Progenitor cell of endocrine pancreas (in vitro differentiated cells): Measurements from ENCODE around the gene PRKD1. TPM values are rescaled to one million over a fixed set of nuclear protein-coding genes. Genes with fewer than 3 reads are reported as not detected.

Experiments
- DNase-seq: peaks from one replicate; pipeline ENCODE4 v3.0.0; 2021; ENCODE audit warnings: low spot score; ENCODE audit not compliant: unreplicated experiment
- H3K27ac Mint-ChIP-seq: 2 replicates; pipeline ENCODE4 v1.8.0; 2021; ENCODE audit warnings: mild to moderate bottlenecking, moderate library complexity, mixed read lengths
- H3K27me3 Mint-ChIP-seq: 2 replicates; pipeline ENCODE4 v1.8.0; 2021; ENCODE audit warnings: mixed read lengths
- H3K36me3 Mint-ChIP-seq: 2 replicates; pipeline ENCODE4 v1.8.0; 2022; ENCODE audit warnings: mixed read lengths; ENCODE audit not compliant: insufficient read depth
- H3K4me1 Mint-ChIP-seq: 2 replicates; pipeline ENCODE4 v1.8.0; 2021; ENCODE audit warnings: low read depth, mixed read lengths
- H3K4me3 Mint-ChIP-seq: 2 replicates; pipeline ENCODE4 v1.8.0; 2021; ENCODE audit warnings: low read depth, mild to moderate bottlenecking, moderate library complexity, mixed read lengths
- H3K9me3 Mint-ChIP-seq: 2 replicates; pipeline ENCODE4 v1.8.0; 2021; ENCODE audit warnings: low read depth, mixed read lengths
- CTCF ChIP-seq: fragments of 200-600 bp; sonication (generic); IDR thresholded peaks from one replicate; pipeline ENCODE4 v1.5.0; 2021; ENCODE audit warnings: antibody characterized with exemption, mild to moderate bottlenecking; ENCODE audit not compliant: unreplicated experiment
- total RNA-seq: library from RNA; stranded (reverse); gene quantifications from 2 replicates; pipeline ENCODE4 v1.2.1, GENCODE V29; 2021

The PRKD1 gene
- total RNA-seq, 1 donor from 2014 or later, result 23.6 TPM

- H3K27me3 Mint-ChIP-seq, result no peaks in the 10 kb centered on the region
- TF ChIP-seq CTCF, result no peak
- no peaks in the 10 kb centered on the region for H3K9me3 Mint-ChIP-seq
- H3K27ac Mint-ChIP-seq, result no peak overlapping the region
- no peaks in the 10 kb centered on the region for H3K4me1 Mint-ChIP-seq
- H3K4me3 Mint-ChIP-seq, result no peak overlapping the region
- H3K36me3 Mint-ChIP-seq, result no peaks in the 10 kb centered on the region
- DNase-seq, result no peak
Observed at GRCh38 chr14:29829851-29830250, 97.8 kb downstream of the PRKD1 start.

- H3K9me3 Mint-ChIP-seq, result no peaks in the 10 kb centered on the region
- H3K4me1 Mint-ChIP-seq, result peaks cover 22% of the 10 kb centered on the region
- H3K27ac Mint-ChIP-seq, result no peak overlapping the region
- H3K4me3 Mint-ChIP-seq, result no peak overlapping the region
- DNase-seq, result no peak
- H3K27me3 Mint-ChIP-seq, result no peaks in the 10 kb centered on the region
- TF ChIP-seq CTCF, result no peak
- H3K36me3 Mint-ChIP-seq, result no peaks in the 10 kb centered on the region
Observed at GRCh38 chr14:29823816-29824215, 103.8 kb downstream of the PRKD1 start.

GRCh38 chr14:29822430-29822709 lies 105.3 kb downstream of the PRKD1 start:
- no peak overlapping the region for H3K27ac Mint-ChIP-seq

GRCh38 chr14:29821661-29822429 lies 105.8 kb downstream of the PRKD1 start:
- Mint-ChIP-seq H3K27ac (peak overlapping the region; percentile 11), H3K27me3 (no peaks in the 10 kb centered on the region), H3K4me3 (no peak overlapping the region), H3K4me1 (peaks cover 22% of the 10 kb centered on the region), H3K36me3 (no peaks in the 10 kb centered on the region), H3K9me3 (no peaks in the 10 kb centered on the region)
- no peak for DNase-seq
- TF ChIP-seq CTCF, result no peak

More at GRCh38 chr14:29822430-29822709, 105.3 kb downstream of the PRKD1 start:
- no peaks in the 10 kb centered on the region for H3K36me3 Mint-ChIP-seq
- DNase-seq, result no peak
- peaks cover 22% of the 10 kb centered on the region for H3K4me1 Mint-ChIP-seq
- no peaks in the 10 kb centered on the region for H3K27me3 Mint-ChIP-seq
- no peaks in the 10 kb centered on the region for H3K9me3 Mint-ChIP-seq
- TF ChIP-seq CTCF, result no peak
- H3K4me3 Mint-ChIP-seq, result no peak overlapping the region

- DNase-seq, result no peak
- no peak for TF ChIP-seq CTCF
- Mint-ChIP-seq H3K9me3 (no peaks in the 10 kb centered on the region), H3K4me1 (peaks cover 22% of the 10 kb centered on the region), H3K27me3 (no peaks in the 10 kb centered on the region), H3K27ac (peak overlapping the region; percentile 11), H3K4me3 (no peak overlapping the region), H3K36me3 (no peaks in the 10 kb centered on the region)
Observed at GRCh38 chr14:29821242-29821641, 106.4 kb downstream of the PRKD1 start.
